HL-60 (cell line): ENCODE measurements around the gene CLIP2.
A peak's percentile ranks its signal among the peaks of the same experiment; 100 is the strongest.
"Not testable (repeated sequence)": the region's sequence is repeated elsewhere in the genome, so short reads cannot be mapped to it uniquely, and the experiment has no call there.

Experiments
- DNase-seq, 2 experiments: peaks; one replicate each; pipeline ENCODE4 v3.0.0-alpha.2; 2010 to 2020; ENCODE audit warnings: low read depth in 1 of 2, low spot score in 1 of 2
- H3K27ac ChIP-seq: fragments of 250-450 bp; sonication (Bioruptor Pico); replicated peaks from 2 replicates; pipeline ENCODE4 v1.5.1; 2020; ENCODE audit warnings: mild to moderate bottlenecking, moderate library complexity
- H3K27me3 ChIP-seq: fragments of 250-450 bp; sonication (Bioruptor Pico); 2 replicates; pipeline ENCODE4 v1.5.1; 2021; ENCODE audit warnings: mild to moderate bottlenecking, moderate library complexity; ENCODE audit not compliant: insufficient read depth, poor library complexity, severe bottlenecking
- H3K4me3 ChIP-seq: replicated peaks from 2 replicates; pipeline ENCODE4 v1.5.1; 2011; ENCODE audit warnings: mild to moderate bottlenecking, control low read depth, low read length; ENCODE audit not compliant: insufficient read depth
- CTCF ChIP-seq: IDR thresholded peaks from one replicate; pipeline ENCODE4 v1.5.1; 2011; ENCODE audit warnings: low read length, control low read depth, inconsistent platforms; ENCODE audit not compliant: insufficient read depth
- GABPA ChIP-seq: IDR thresholded peaks from 2 replicates; pipeline ENCODE4 v1.6.1; 2012; ENCODE audit warnings: low read depth
- POLR2AphosphoS5 ChIP-seq: IDR thresholded peaks from 2 replicates; pipeline ENCODE4 v1.6.1; 2012; ENCODE audit warnings: low read depth
- REST ChIP-seq: IDR thresholded peaks from 2 replicates; pipeline ENCODE4 v1.6.1; 2012; ENCODE audit warnings: low read depth; ENCODE audit not compliant: insufficient replicate concordance
- SPI1 ChIP-seq: IDR thresholded peaks from 2 replicates; pipeline ENCODE4 v1.6.1; 2012; ENCODE audit warnings: low read depth, mild to moderate bottlenecking, borderline replicate concordance

CLIP2 gene

GRCh38 chr7:74401137-74401859 lies 112.1 kb downstream of the CLIP2 start:
- H3K27me3 ChIP-seq, result no peaks in the 10 kb centered on the region
- no peak overlapping the region for H3K4me3 ChIP-seq
- TF ChIP-seq SPI1 (peak; percentile 41; the same call in 1 of the 2 replicates), CTCF (peak; percentile 100), POLR2AphosphoS5 (no peak)
- DNase-seq, result peak; percentile 50 to 72
- H3K27ac ChIP-seq, result no peak overlapping the region

GRCh38 chr7:74402668-74403067 lies 113.5 kb downstream of the CLIP2 start:
- H3K27ac ChIP-seq, H3K4me3 ChIP-seq, DNase-seq, H3K27me3 ChIP-seq: not testable (repeated sequence)

- no peak for DNase-seq
- no peak for TF ChIP-seq CTCF
- no peak for TF ChIP-seq POLR2AphosphoS5
- TF ChIP-seq SPI1, result no peak
- no peak for TF ChIP-seq GABPA
- no peak for TF ChIP-seq REST
- H3K27me3 ChIP-seq, result no peaks in the 10 kb centered on the region
- H3K27ac ChIP-seq, result no peak overlapping the region
- no peak overlapping the region for H3K4me3 ChIP-seq
Measured at GRCh38 chr7:74403521-74404387, 114.5 kb downstream of the CLIP2 start.

- DNase-seq, result no peak
- H3K4me3 ChIP-seq, result no peak overlapping the region
- TF ChIP-seq SPI1 (no peak), CTCF (no peak), REST (no peak), POLR2AphosphoS5 (no peak), GABPA (no peak)
- H3K27ac ChIP-seq, result no peak overlapping the region
- no peaks in the 10 kb centered on the region for H3K27me3 ChIP-seq
Measured at GRCh38 chr7:74404388-74404700, 115.1 kb downstream of the CLIP2 start.
